K562 (cell line): ENCODE results near the gene SMC5. TPM values are rescaled to one million over a fixed set of nuclear protein-coding genes. Genes with fewer than 3 reads are reported as not detected.

Experiments used
- ATAC-seq: fragments of 200-7000 bp; cut with Tn5 transposase; 3 replicates; pipeline ENCODE4 v1.9.1; 2020; ENCODE audit warnings: moderate library complexity
- BruUV-seq: library from RNA; stranded (reverse); fragments of 400-500 nt; replicated peaks from 2 replicates; lab custom pipeline; 2021; lab: Mats Ljungman, UMichigan
- CTCF ChIA-PET: fragments of 300-600 bp; formaldehyde crosslinking; extraction: SDS; loops from one replicate; lab custom pipeline; 2021; ENCODE audit warnings: low intra/inter-chr PET ratio; lab: Yijun Ruan, JAX
- POLR2A ChIA-PET: fragments of 300-600, 350-650 bp; sonication (Branson Sonifier 250); formaldehyde crosslinking; extraction: SDS; loops from one replicate; lab custom pipeline; 2021; ENCODE audit warnings: antibody characterized with exemption, inconsistent platforms; lab: Yijun Ruan, JAX
- DNase-seq, 4 experiments: peaks; one replicate each; pipeline versions ENCODE4 v3.0.0 to v3.0.0-alpha.2; 2011 to 2018; ENCODE audit warnings: low spot score in 3 of 4, mixed read lengths in 3 of 4; ENCODE audit errors: extremely low read depth in 1 of 4
- FAIRE-seq: peaks from 2 replicates; lab custom pipeline; 2011; peaks lifted over from hg19 to GRCh38; lab: Jason Lieb, UNC
- H2AFZ ChIP-seq: 2 replicates; pipeline ENCODE4 v1.6.0; 2011; ENCODE audit warnings: low read depth, low read length, control low read depth, inconsistent platforms
- H3K27ac ChIP-seq: fragments of 200-600 bp; 3 replicates; pipeline ENCODE4 v1.8.0; 2011; ENCODE audit warnings: low read depth, mild to moderate bottlenecking, control low read depth, inconsistent platforms, low read length, moderate library complexity, mixed read lengths; ENCODE audit errors: extremely low read depth
- H3K27me3 ChIP-seq, 2 experiments: fragments of 300-600 bp in 1 of 2; 2 replicates in 1 of 2; 3 replicates in 1 of 2; pipeline versions ENCODE4 v1.6.0 to v1.8.0; 2011; ENCODE audit warnings: inconsistent platforms in 2 of 2, low read length in 2 of 2, mild to moderate bottlenecking in 1 of 2, mixed read lengths in 1 of 2, moderate library complexity in 1 of 2; ENCODE audit not compliant: control insufficient read depth in 2 of 2, insufficient read depth in 2 of 2
- H3K36me3 ChIP-seq: fragments of 300-600 bp; 3 replicates; pipeline ENCODE4 v1.8.0; 2011; ENCODE audit warnings: mild to moderate bottlenecking, low read length, inconsistent platforms; ENCODE audit not compliant: control insufficient read depth, insufficient read depth
- H3K4me1 ChIP-seq, 2 experiments: fragments of 200-600 bp in 1 of 2; replicated peaks in 1 of 2; 2 replicates in 1 of 2; 3 replicates in 1 of 2; pipeline versions ENCODE4 v1.5.1 to v1.8.0; 2011; ENCODE audit warnings: inconsistent platforms in 2 of 2, low read length in 2 of 2, mild to moderate bottlenecking in 1 of 2, mixed read lengths in 1 of 2, moderate library complexity in 1 of 2; ENCODE audit not compliant: control insufficient read depth in 2 of 2, insufficient read depth in 2 of 2
- H3K4me2 ChIP-seq: 2 replicates; pipeline ENCODE4 v1.6.1; 2011; ENCODE audit warnings: low read length, control low read depth, inconsistent platforms, mixed read lengths; ENCODE audit not compliant: insufficient read depth
- H3K4me3 ChIP-seq: fragments of 200-600 bp; sonication (generic), shearing (Covaris generic); 2 replicates; pipeline ENCODE4 v1.5.1; 2016; ENCODE audit warnings: control low read depth, inconsistent platforms
- H3K79me2 ChIP-seq: fragments of 200-600 bp; 3 replicates; pipeline ENCODE4 v1.8.0; 2011; ENCODE audit warnings: low read length, inconsistent platforms; ENCODE audit not compliant: control insufficient read depth, insufficient read depth
- H3K9ac ChIP-seq, 2 experiments: 2 replicates each; pipeline versions ENCODE4 v1.6.0 to v1.6.1; 2011; ENCODE audit warnings: low read depth in 2 of 2, low read length in 2 of 2, control low read depth in 1 of 2, inconsistent platforms in 1 of 2, mild to moderate bottlenecking in 1 of 2, mixed read lengths in 1 of 2; ENCODE audit not compliant: insufficient read depth in 1 of 2
- H3K9me1 ChIP-seq: one replicate; pipeline ENCODE4 v1.6.0; 2011; ENCODE audit warnings: inconsistent platforms, mild to moderate bottlenecking, low read length, moderate library complexity; ENCODE audit not compliant: control insufficient read depth, insufficient read depth
- H3K9me3 ChIP-seq: replicated peaks from 2 replicates; pipeline ENCODE4 v1.5.1; 2011; ENCODE audit warnings: low read depth, low read length, inconsistent platforms; ENCODE audit not compliant: control insufficient read depth, insufficient read depth
- H4K20me1 ChIP-seq: replicated peaks from 2 replicates; pipeline ENCODE4 v1.6.1; 2011; ENCODE audit warnings: low read length, inconsistent platforms, mixed read lengths; ENCODE audit not compliant: control insufficient read depth, insufficient read depth
- KLF1 ChIP-seq: fragments of 450-650 bp; IDR thresholded peaks from 2 replicates; pipeline ENCODE4 v1.6.1; 2016; ENCODE audit warnings: missing genetic modification characterization, missing compliant biosample characterization
- RAD21 ChIP-seq, 2 experiments: fragments of 250-450 bp in 1 of 2; fragments of 450-650 bp in 1 of 2; sonication (Bioruptor Pico) in 1 of 2; formaldehyde crosslinking in 1 of 2; IDR thresholded peaks in 1 of 2; conservative IDR thresholded peaks in 1 of 2; 2 replicates each; pipeline versions ENCODE4 v1.4.0 to v1.8.0; 2020 to 2022; ENCODE audit warnings: mild to moderate bottlenecking in 2 of 2, moderate library complexity in 1 of 2
- WGBS: fragments of 100-300 bp; shearing (Covaris generic); methylation state at CpG from one replicate; pipeline ENCODE4 v1.1.6; 2016; ENCODE audit warnings: low coverage, mixed read lengths; ENCODE audit not compliant: insufficient coverage; ENCODE audit errors: missing lambda C conversion rate; 5-methylcytosine and 5-hydroxymethylcytosine counted together
- in situ Hi-C: fragments of 300-500 bp; cut with MboI; formaldehyde crosslinking; loops from 4 replicates; pipeline ENCODE4 v1.15.0; 2018; ENCODE audit warnings: inconsistent platforms, mixed read lengths
- intact Hi-C: fragments of 100-400 bp; cut with micrococcal nuclease; formaldehyde crosslinking; loops from 2 replicates; pipeline ENCODE4 v1.14.2; 2022
- polyA plus RNA-seq, 8 experiments: library from polyadenylated mRNA; depleted of rRNA in 4 of 8; stranded (reverse) in 5 of 8; unstranded in 3 of 8; fragments of >200 nt; fragmentation: Nextera tagmentation in 2 of 8; fragmentation: Illumina TruSeq in 1 of 8; extraction: Ambion mirVana in 2 of 8; extraction: Trizol in 1 of 8; gene quantifications; 2 replicates each; pipeline versions ENCODE4 v1.2.1 to v1.2.3, GENCODE V29; 2011 to 2014; ENCODE audit warnings: inconsistent platforms in 1 of 8, missing spikeins in 1 of 8
- total RNA-seq, 7 experiments: library from RNA; depleted of rRNA in 6 of 7; stranded (reverse); fragments of >200 nt in 6 of 7; fragmentation: Illumina TruSeq in 2 of 7; extraction: Trizol in 2 of 7; gene quantifications; 2 replicates each; pipeline versions ENCODE4 v1.2.1 to v1.2.3, GENCODE V29; 2011 to 2021; ENCODE audit warnings: low replicate concordance in 1 of 7
- TF ChIP-seq, protein P1 (sequence below), 3 experiments: IDR thresholded peaks in 2 of 3; conservative IDR thresholded peaks in 1 of 3; 2 replicates each; pipeline ENCODE4 v1.5.1; 2011 to 2012; ENCODE audit warnings: low read length in 3 of 3, mild to moderate bottlenecking in 3 of 3, control low read depth in 2 of 3, improper control_type of control experiment in 1 of 3, inconsistent platforms in 1 of 3, low read depth in 1 of 3, mixed read lengths in 1 of 3, moderate library complexity in 1 of 3; ENCODE audit not compliant: insufficient read depth in 2 of 3

Gene SMC5
- total and polyA plus RNA-seq, 9 of the 15 experiments (the other 6 are each of a cell fraction or from before 2014, with no cell fraction given): 3.5 to 43.2 (median 21.4) TPM

DNA sequence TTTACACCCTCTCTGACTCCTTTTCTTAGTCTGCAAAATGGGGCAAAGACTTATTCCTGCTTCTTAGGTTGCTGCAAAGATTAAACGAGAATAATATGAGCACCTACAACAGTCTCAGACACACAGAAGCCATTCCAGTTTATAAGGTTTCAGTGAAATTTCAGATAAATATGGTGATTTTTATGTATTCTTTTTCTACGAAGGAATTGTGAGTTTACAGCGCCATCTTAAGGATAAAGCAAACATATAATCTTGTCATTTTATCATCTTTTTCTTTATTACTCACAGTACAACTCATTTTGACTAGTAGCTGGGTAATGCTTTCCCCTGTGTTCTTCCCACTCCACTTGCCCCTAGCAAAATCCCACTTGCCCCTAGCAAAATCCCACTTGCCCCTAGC lies 29.2 kb upstream of the SMC5 start:
- no peaks in the 10 kb centered on the region for H3K9me3 ChIP-seq
- ATAC-seq: peak; percentile 51
- no peak overlapping the region for H3K4me3 ChIP-seq
- BruUV-seq: no TSS peak
- no peak overlapping the region for H3K4me2 ChIP-seq
- intact Hi-C loops: loop anchor here (2.0 to 10.0 kb wide), 2 partner anchors 257 to 375 kb away; no protein-coding TSS in a partner anchor
- ChIA-PET CTCF (interaction anchor here (0.6 kb wide), 1 partner anchor 411 kb away, joined by 3 read pairs; no protein-coding TSS in a partner anchor), POLR2A (interaction anchor here (0.6 kb wide), 1 partner anchor 120 kb away, joined by 3 read pairs; no protein-coding TSS in a partner anchor)
- no peak overlapping the region for H2AFZ ChIP-seq
- no peak overlapping the region for H3K9ac ChIP-seq
- H3K27me3 ChIP-seq: no peaks in the 10 kb centered on the region; a peak in 1 of 5 replicates
- 3% methylated on average over 3 of the region's 3 CpGs for WGBS
- TF ChIP-seq, protein P1, sequence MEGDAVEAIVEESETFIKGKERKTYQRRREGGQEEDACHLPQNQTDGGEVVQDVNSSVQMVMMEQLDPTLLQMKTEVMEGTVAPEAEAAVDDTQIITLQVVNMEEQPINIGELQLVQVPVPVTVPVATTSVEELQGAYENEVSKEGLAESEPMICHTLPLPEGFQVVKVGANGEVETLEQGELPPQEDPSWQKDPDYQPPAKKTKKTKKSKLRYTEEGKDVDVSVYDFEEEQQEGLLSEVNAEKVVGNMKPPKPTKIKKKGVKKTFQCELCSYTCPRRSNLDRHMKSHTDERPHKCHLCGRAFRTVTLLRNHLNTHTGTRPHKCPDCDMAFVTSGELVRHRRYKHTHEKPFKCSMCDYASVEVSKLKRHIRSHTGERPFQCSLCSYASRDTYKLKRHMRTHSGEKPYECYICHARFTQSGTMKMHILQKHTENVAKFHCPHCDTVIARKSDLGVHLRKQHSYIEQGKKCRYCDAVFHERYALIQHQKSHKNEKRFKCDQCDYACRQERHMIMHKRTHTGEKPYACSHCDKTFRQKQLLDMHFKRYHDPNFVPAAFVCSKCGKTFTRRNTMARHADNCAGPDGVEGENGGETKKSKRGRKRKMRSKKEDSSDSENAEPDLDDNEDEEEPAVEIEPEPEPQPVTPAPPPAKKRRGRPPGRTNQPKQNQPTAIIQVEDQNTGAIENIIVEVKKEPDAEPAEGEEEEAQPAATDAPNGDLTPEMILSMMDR (IDR thresholded peaks at IDR 0.05 in 2 of 3, conservative IDR thresholded peaks at IDR 0.05 in 1 of 3; ENCODE audit: insufficient read depth in 2 of 3, low read depth in 1 of 3, low read length in 3 of 3): peak; percentile 15 to 52 (median 27); a peak in 3 of 6 replicates
- TF ChIP-seq KLF1 (no peak), RAD21 (CRISPR knock-in tag; conservative IDR thresholded peaks at IDR 0.05 in 1 of 2, IDR thresholded peaks at IDR 0.05 in 1 of 2) (peak; percentile 13 to 60; a peak in 2 of 4 replicates)
- no peaks in the 10 kb centered on the region for H3K79me2 ChIP-seq
- no peaks in the 10 kb centered on the region for H4K20me1 ChIP-seq
- no peaks in the 10 kb centered on the region for H3K36me3 ChIP-seq
- peak in 1 of 4 experiments; percentile 11 for DNase-seq
- H3K27ac ChIP-seq: no peak overlapping the region
- FAIRE-seq: no peak
- H3K9me1 ChIP-seq: no peaks in the 10 kb centered on the region
- H3K4me1 ChIP-seq: no peaks in the 10 kb centered on the region; a peak in 1 of 5 replicates
- in situ Hi-C loops: no loop called here
